ENCODE results near the gene RARA. TPM values are rescaled to one million over a fixed set of nuclear protein-coding genes. Genes with fewer than 3 reads are reported as not detected.
"Not testable (repeated sequence)": the region's sequence is repeated elsewhere in the genome, so short reads cannot be mapped to it uniquely, and the experiment has no call there.

Gene RARA
- total RNA-seq, 1 experiment from 2014 or later: 21.8 TPM

GRCh38 chr17:40373324-40373723 lies 64.3 kb downstream of the RARA start:
- no peak overlapping the region for H3K27ac ChIP-seq
- H3K4me1 ChIP-seq (replicated peaks; ENCODE audit: insufficient read depth): peaks cover 12% of the 10 kb centered on the region; the same call in 1 of the 2 replicates
- peaks cover 7% of the 10 kb centered on the region; the same call in 1 of the 2 replicates for H3F3A ChIP-seq (ENCODE audit: insufficient read depth, low read depth)
- BruUV-seq (replicated peaks): no TSS peak
- no peak for DNase-seq
- ChIA-PET CTCF (no interaction called here), POLR2A (ENCODE audit: unreplicated experiment) (interaction anchor here (0.6 kb wide), 1 partner anchor 8 kb away, joined by 3 read pairs; no protein-coding TSS in a partner anchor)
- intact Hi-C loops (cut with micrococcal nuclease; ENCODE audit: unreplicated experiment): no loop called here
- H2AFZ ChIP-seq: no peak overlapping the region
- H3K4me3 ChIP-seq: no peak overlapping the region
- H3K36me3 ChIP-seq (ENCODE audit: low read depth): no peaks in the 10 kb centered on the region
- H4K20me1 ChIP-seq (ENCODE audit: insufficient read depth): no peaks in the 10 kb centered on the region
- H3K27me3 ChIP-seq (ENCODE audit: insufficient read depth, low read depth): no peaks in the 10 kb centered on the region
- H3K9me2 ChIP-seq (ENCODE audit: insufficient read depth): no peaks in the 10 kb centered on the region
- TF ChIP-seq, protein P1, sequence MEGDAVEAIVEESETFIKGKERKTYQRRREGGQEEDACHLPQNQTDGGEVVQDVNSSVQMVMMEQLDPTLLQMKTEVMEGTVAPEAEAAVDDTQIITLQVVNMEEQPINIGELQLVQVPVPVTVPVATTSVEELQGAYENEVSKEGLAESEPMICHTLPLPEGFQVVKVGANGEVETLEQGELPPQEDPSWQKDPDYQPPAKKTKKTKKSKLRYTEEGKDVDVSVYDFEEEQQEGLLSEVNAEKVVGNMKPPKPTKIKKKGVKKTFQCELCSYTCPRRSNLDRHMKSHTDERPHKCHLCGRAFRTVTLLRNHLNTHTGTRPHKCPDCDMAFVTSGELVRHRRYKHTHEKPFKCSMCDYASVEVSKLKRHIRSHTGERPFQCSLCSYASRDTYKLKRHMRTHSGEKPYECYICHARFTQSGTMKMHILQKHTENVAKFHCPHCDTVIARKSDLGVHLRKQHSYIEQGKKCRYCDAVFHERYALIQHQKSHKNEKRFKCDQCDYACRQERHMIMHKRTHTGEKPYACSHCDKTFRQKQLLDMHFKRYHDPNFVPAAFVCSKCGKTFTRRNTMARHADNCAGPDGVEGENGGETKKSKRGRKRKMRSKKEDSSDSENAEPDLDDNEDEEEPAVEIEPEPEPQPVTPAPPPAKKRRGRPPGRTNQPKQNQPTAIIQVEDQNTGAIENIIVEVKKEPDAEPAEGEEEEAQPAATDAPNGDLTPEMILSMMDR (conservative IDR thresholded peaks at IDR 0.05): no peak
- TF ChIP-seq EZH2 (IDR thresholded peaks at IDR 0.05; ENCODE audit: low read depth): no peak
- no peaks in the 10 kb centered on the region for H3K79me2 ChIP-seq (ENCODE audit: low read depth)
- no peaks in the 10 kb centered on the region for H3K9me3 ChIP-seq (ENCODE audit: insufficient read depth, low read depth)
- H3K4me2 ChIP-seq: no peak overlapping the region

GRCh38 chr17:40373999-40374398 lies 65.0 kb downstream of the RARA start:
- H3K4me1 ChIP-seq (replicated peaks; ENCODE audit: insufficient read depth): peaks cover 12% of the 10 kb centered on the region; the same call in 1 of the 2 replicates
- H3K9me3 ChIP-seq (ENCODE audit: insufficient read depth, low read depth): no peaks in the 10 kb centered on the region
- POLR2A ChIA-PET (ENCODE audit: unreplicated experiment): interaction anchor here (0.6 kb wide), 1 partner anchor 9 kb away, joined by 3 read pairs; no protein-coding TSS in a partner anchor
- no peak overlapping the region for H3K27ac ChIP-seq
- H3K4me2 ChIP-seq: no peak overlapping the region
- H3K79me2 ChIP-seq (ENCODE audit: low read depth): no peaks in the 10 kb centered on the region
- peaks cover 7% of the 10 kb centered on the region; the same call in 1 of the 2 replicates for H3F3A ChIP-seq (ENCODE audit: insufficient read depth, low read depth)
- CTCF ChIA-PET: no interaction called here
- H3K27me3 ChIP-seq (ENCODE audit: insufficient read depth, low read depth): no peaks in the 10 kb centered on the region
- no peaks in the 10 kb centered on the region for H4K20me1 ChIP-seq (ENCODE audit: insufficient read depth)
- H3K36me3 ChIP-seq (ENCODE audit: low read depth): no peaks in the 10 kb centered on the region
- no peaks in the 10 kb centered on the region for H3K9me2 ChIP-seq (ENCODE audit: insufficient read depth)
- H2AFZ ChIP-seq: no peak overlapping the region
- TF ChIP-seq, protein P1 (conservative IDR thresholded peaks at IDR 0.05): no peak
- no peak for TF ChIP-seq EZH2 (IDR thresholded peaks at IDR 0.05; ENCODE audit: low read depth)
- DNase-seq: no peak
- intact Hi-C loops (cut with micrococcal nuclease; ENCODE audit: unreplicated experiment): no loop called here
- H3K4me3 ChIP-seq: no peak overlapping the region
- BruUV-seq (replicated peaks): no TSS peak

DNA sequence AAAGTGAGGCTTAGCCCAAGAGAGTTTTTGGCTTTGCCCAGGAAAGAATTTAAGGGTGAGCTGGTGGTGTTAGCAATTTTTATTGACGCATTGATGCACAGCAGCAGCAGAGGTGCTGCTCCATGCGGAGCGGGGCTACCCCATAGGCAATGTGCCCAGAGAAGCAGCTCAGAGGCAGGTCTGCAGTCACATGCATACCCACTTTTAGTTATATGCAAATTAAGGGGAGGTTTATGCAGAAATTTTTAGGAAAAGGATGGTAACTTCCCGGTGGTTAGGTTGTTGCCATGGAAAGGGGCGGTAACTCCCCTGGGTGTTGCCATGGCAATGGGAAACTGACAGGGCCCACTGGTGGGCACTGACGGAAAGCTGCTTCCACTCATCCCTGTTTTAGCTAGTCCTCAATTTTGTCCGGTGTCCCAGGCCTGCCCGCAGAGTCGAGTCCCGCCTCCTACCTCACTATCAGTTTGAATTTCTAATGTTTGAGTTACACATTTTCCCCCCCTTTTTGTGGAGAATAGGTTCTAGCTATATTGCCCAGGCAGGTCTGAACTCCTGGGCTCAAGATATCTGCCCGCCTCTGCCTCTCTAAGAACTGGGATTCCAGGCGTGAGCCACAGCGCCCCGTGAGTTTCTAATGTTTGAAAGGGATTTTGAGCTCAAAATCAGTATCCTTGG lies 66.0 kb downstream of the RARA start:
- H3F3A ChIP-seq (ENCODE audit: insufficient read depth, low read depth): peaks cover 7% of the 10 kb centered on the region; the same call in 1 of the 2 replicates
- H3K9me2 ChIP-seq (ENCODE audit: insufficient read depth): no peaks in the 10 kb centered on the region
- BruUV-seq (replicated peaks): no TSS peak
- no peak overlapping the region for H2AFZ ChIP-seq
- peaks cover 12% of the 10 kb centered on the region; the same call in 1 of the 2 replicates for H3K4me1 ChIP-seq (replicated peaks; ENCODE audit: insufficient read depth)
- TF ChIP-seq, protein P1 (conservative IDR thresholded peaks at IDR 0.05): no peak
- TF ChIP-seq EZH2 (IDR thresholded peaks at IDR 0.05; ENCODE audit: low read depth): no peak
- H3K79me2 ChIP-seq (ENCODE audit: low read depth): no peaks in the 10 kb centered on the region
- H3K4me3 ChIP-seq: no peak overlapping the region
- H4K20me1 ChIP-seq (ENCODE audit: insufficient read depth): no peaks in the 10 kb centered on the region
- H3K27ac ChIP-seq: no peak overlapping the region
- ChIA-PET POLR2A (ENCODE audit: unreplicated experiment) (no interaction called here), CTCF (no interaction called here)
- no peak overlapping the region for H3K4me2 ChIP-seq
- no peaks in the 10 kb centered on the region for H3K36me3 ChIP-seq (ENCODE audit: low read depth)
- H3K9me3 ChIP-seq (ENCODE audit: insufficient read depth, low read depth): no peaks in the 10 kb centered on the region
- H3K27me3 ChIP-seq (ENCODE audit: insufficient read depth, low read depth): no peaks in the 10 kb centered on the region
- no peak for DNase-seq
- intact Hi-C loops (cut with micrococcal nuclease; ENCODE audit: unreplicated experiment): no loop called here

- CTCF ChIA-PET; BruUV-seq (replicated peaks); intact Hi-C loops (cut with micrococcal nuclease; ENCODE audit: unreplicated experiment); H3K4me2 ChIP-seq; H3K27me3 ChIP-seq (ENCODE audit: insufficient read depth, low read depth); H2AFZ ChIP-seq; H3K4me3 ChIP-seq; H4K20me1 ChIP-seq (ENCODE audit: insufficient read depth); H3F3A ChIP-seq (ENCODE audit: insufficient read depth, low read depth); H3K9me3 ChIP-seq (ENCODE audit: insufficient read depth, low read depth); POLR2A ChIA-PET (ENCODE audit: unreplicated experiment); H3K36me3 ChIP-seq (ENCODE audit: low read depth); DNase-seq; H3K79me2 ChIP-seq (ENCODE audit: low read depth); H3K27ac ChIP-seq; H3K9me2 ChIP-seq (ENCODE audit: insufficient read depth): not testable (repeated sequence)
- H3K4me1 ChIP-seq (replicated peaks; ENCODE audit: insufficient read depth): peaks cover 12% of the 10 kb centered on the region; the same call in 1 of the 2 replicates
These were observed 66.8 kb downstream of the RARA start for GRCh38 chr17:40375786-40376185.

- H3K27ac ChIP-seq; intact Hi-C loops (cut with micrococcal nuclease; ENCODE audit: unreplicated experiment): not testable (repeated sequence)
These were observed 67.6 kb downstream of the RARA start for GRCh38 chr17:40376541-40376940.

More at GRCh38 chr17:40376541-40376940, 67.6 kb downstream of the RARA start:
- H3K4me2 ChIP-seq; H4K20me1 ChIP-seq (ENCODE audit: insufficient read depth); H3K27me3 ChIP-seq (ENCODE audit: insufficient read depth, low read depth); H3K9me3 ChIP-seq (ENCODE audit: insufficient read depth, low read depth); BruUV-seq (replicated peaks); H3K9me2 ChIP-seq (ENCODE audit: insufficient read depth); H3K79me2 ChIP-seq (ENCODE audit: low read depth); H2AFZ ChIP-seq; H3F3A ChIP-seq (ENCODE audit: insufficient read depth, low read depth); DNase-seq; H3K4me3 ChIP-seq; H3K36me3 ChIP-seq (ENCODE audit: low read depth): not testable (repeated sequence)
- ChIA-PET POLR2A (ENCODE audit: unreplicated experiment) (interaction anchor here (0.6 kb wide), 1 partner anchor 11 kb away, joined by 6 read pairs; no protein-coding TSS in a partner anchor), CTCF (interaction anchor here (0.6 kb wide), 2 partner anchors 42 to 115 kb away, joined by 4 to 6 read pairs; no protein-coding TSS in a partner anchor)
- peaks cover 12% of the 10 kb centered on the region; the same call in 1 of the 2 replicates for H3K4me1 ChIP-seq (replicated peaks; ENCODE audit: insufficient read depth)

All from PC-9 (cell line).